A673 (cell line): ENCODE measurements around the gene MYRFL. TPM values are rescaled to one million over a fixed set of nuclear protein-coding genes. Genes with fewer than 3 reads are reported as not detected.
"Not testable (repeated sequence)": the region's sequence is repeated elsewhere in the genome, so short reads cannot be mapped to it uniquely, and the experiment has no call there.

Source experiments
- BruUV-seq: library from RNA; stranded (reverse); fragments of 400-500 nt; replicated peaks from 2 replicates; lab custom pipeline; 2021; lab: Mats Ljungman, UMichigan
- CTCF ChIA-PET: fragments of 300-600 bp; sonication (Branson Sonifier 250); formaldehyde crosslinking; loops from one replicate; lab custom pipeline; 2022; ENCODE audit warnings: antibody characterized with exemption; lab: Charles Lee
- POLR2A ChIA-PET: fragments of 300-600 bp; sonication (Branson Sonifier 250); formaldehyde crosslinking; loops from one replicate; lab custom pipeline; 2022; ENCODE audit warnings: antibody characterized with exemption; ENCODE audit not compliant: low non-redundant PET; lab: Charles Lee
- DNase-seq: peaks from one replicate; pipeline ENCODE4 v3.0.0-alpha.2; 2015; ENCODE audit warnings: low spot score
- H3K27ac ChIP-seq: fragments of 200-600 bp; sonication (generic); 2 replicates; pipeline ENCODE4 v1.5.1; 2016; ENCODE audit warnings: mixed run types, low read depth, mild to moderate bottlenecking, mixed read lengths, antibody characterized with exemption, low read length; ENCODE audit not compliant: poor library complexity, severe bottlenecking
- H3K27me3 ChIP-seq: fragments of 200-600 bp; sonication (generic); replicated peaks from 2 replicates; pipeline ENCODE4 v1.6.1; 2017; ENCODE audit warnings: mixed run types, low read depth, mild to moderate bottlenecking, mixed read lengths, antibody characterized with exemption, low read length; ENCODE audit not compliant: insufficient read depth, poor library complexity
- H3K36me3 ChIP-seq: fragments of 200-600 bp; sonication (generic); 2 replicates; pipeline ENCODE4 v1.6.1; 2016; ENCODE audit warnings: mixed run types, mild to moderate bottlenecking, mixed read lengths, antibody characterized with exemption, low read length; ENCODE audit not compliant: insufficient read depth, poor library complexity, severe bottlenecking
- H3K4me1 ChIP-seq: fragments of 200-600 bp; sonication (generic); 2 replicates; pipeline ENCODE4 v1.6.1; 2017; ENCODE audit warnings: mixed run types, mild to moderate bottlenecking, mixed read lengths, antibody characterized with exemption, low read length; ENCODE audit not compliant: insufficient read depth, poor library complexity, severe bottlenecking
- H3K4me3 ChIP-seq: fragments of 200-600 bp; sonication (generic); 2 replicates; pipeline ENCODE4 v1.5.1; 2016; ENCODE audit warnings: low read depth, mixed run types, mild to moderate bottlenecking, mixed read lengths, low read length; ENCODE audit not compliant: poor library complexity, severe bottlenecking
- H3K9me3 ChIP-seq: fragments of 200-600 bp; sonication (generic); 2 replicates; pipeline ENCODE4 v1.6.1; 2016; ENCODE audit warnings: mixed run types, low read depth, mild to moderate bottlenecking, mixed read lengths, antibody characterized with exemption, low read length; ENCODE audit not compliant: poor library complexity, severe bottlenecking
- CTCF ChIP-seq: fragments of 300-800, 200-600 bp; sonication (generic); conservative IDR thresholded peaks from 2 replicates; pipeline ENCODE4 v1.5.1; 2017; ENCODE audit warnings: low read depth, mild to moderate bottlenecking, antibody characterized with exemption, low read length, moderate library complexity, mixed read lengths
- EZH2 ChIP-seq: fragments of 200-600 bp; sonication (generic); IDR thresholded peaks from 2 replicates; pipeline ENCODE4 v1.6.1; 2017; ENCODE audit warnings: borderline replicate concordance, low read depth, mild to moderate bottlenecking, mixed read lengths, antibody characterized with exemption, low read length; ENCODE audit not compliant: poor library complexity, severe bottlenecking
- intact Hi-C: fragments of 100-400 bp; cut with micrococcal nuclease; formaldehyde crosslinking; loops from one replicate; pipeline ENCODE4 v1.10.0; 2022; ENCODE audit not compliant: unreplicated experiment
- total RNA-seq: library from RNA; stranded (reverse); gene quantifications from 2 replicates; pipeline ENCODE4 v1.2.3, GENCODE V29; 2021

Gene MYRFL
- total RNA-seq, 1 experiment from 2014 or later = not detected

- no TSS peak for BruUV-seq
- H3K27ac ChIP-seq = no peak overlapping the region
- ChIA-PET POLR2A (no interaction called here), CTCF (interaction anchor here (1.2 kb wide), 1 partner anchor 123 kb away, joined by 3 read pairs; no protein-coding TSS in a partner anchor)
- intact Hi-C loops = no loop called here
- H3K4me1 ChIP-seq = no peaks in the 10 kb centered on the region
- TF ChIP-seq EZH2 = no peak
- TF ChIP-seq CTCF = no peak
- H3K4me3 ChIP-seq = no peak overlapping the region
- peaks cover 13% of the 10 kb centered on the region for H3K9me3 ChIP-seq
- H3K27me3 ChIP-seq = no peaks in the 10 kb centered on the region
- no peaks in the 10 kb centered on the region for H3K36me3 ChIP-seq
- no peak for DNase-seq
Observed at GRCh38 chr12:69851976-69852375, 26.9 kb downstream of the MYRFL start.

- not testable (repeated sequence) for BruUV-seq
Observed at GRCh38 chr12:69853176-69853961, 28.3 kb downstream of the MYRFL start.

GRCh38 chr12:69866698-69867097, 41.7 kb downstream of the MYRFL start:
- intact Hi-C loops = no loop called here
- no peak overlapping the region for H3K4me3 ChIP-seq
- no peak for DNase-seq
- no peaks in the 10 kb centered on the region for H3K27me3 ChIP-seq
- TF ChIP-seq CTCF (no peak), EZH2 (no peak)
- POLR2A ChIA-PET = no interaction called here
- H3K9me3 ChIP-seq = no peaks in the 10 kb centered on the region
- CTCF ChIA-PET = interaction anchor here (0.5 kb wide), 1 partner anchor 867 kb away, joined by 3 read pairs; no protein-coding TSS in a partner anchor
- H3K36me3 ChIP-seq = no peaks in the 10 kb centered on the region
- H3K4me1 ChIP-seq = no peaks in the 10 kb centered on the region
- BruUV-seq = no TSS peak
- H3K27ac ChIP-seq = no peak overlapping the region

More at GRCh38 chr12:69853176-69853961, 28.3 kb downstream of the MYRFL start:
- H3K36me3 ChIP-seq, CTCF ChIA-PET, H3K27ac ChIP-seq, POLR2A ChIA-PET, intact Hi-C loops, H3K4me1 ChIP-seq, H3K4me3 ChIP-seq, DNase-seq, H3K27me3 ChIP-seq: not testable (repeated sequence)
- H3K9me3 ChIP-seq = peaks cover 13% of the 10 kb centered on the region

- H3K27ac ChIP-seq = no peak overlapping the region
- peaks cover 4% of the 10 kb centered on the region for H3K4me1 ChIP-seq
- ChIA-PET POLR2A (no interaction called here), CTCF (no interaction called here)
- H3K9me3 ChIP-seq = no peaks in the 10 kb centered on the region
- no peaks in the 10 kb centered on the region for H3K27me3 ChIP-seq
- no TSS peak for BruUV-seq
- DNase-seq = no peak
- H3K36me3 ChIP-seq = no peaks in the 10 kb centered on the region
- TF ChIP-seq CTCF (no peak), EZH2 (no peak)
- H3K4me3 ChIP-seq = no peak overlapping the region
- intact Hi-C loops = no loop called here
Observed at GRCh38 chr12:69868695-69869094, 43.7 kb downstream of the MYRFL start.
